GM12892 (cell line): ENCODE data around the gene LELP1.

Experiments used
- DNase-seq: peaks from one replicate; pipeline ENCODE4 v3.0.0; 2011; ENCODE audit not compliant: insufficient read length
- FAIRE-seq: peaks from 2 replicates; lab custom pipeline; 2011; peaks lifted over from hg19 to GRCh38; lab: Jason Lieb, UNC
- POLR2A ChIP-seq: IDR thresholded peaks from 2 replicates; pipeline ENCODE4 v1.6.1; 2011; ENCODE audit warnings: low read depth, low read length, control low read depth
- POLR2AphosphoS5 ChIP-seq: IDR thresholded peaks from 2 replicates; pipeline ENCODE4 v1.6.1; 2011; ENCODE audit warnings: low read depth, low read length, control low read depth
- TAF1 ChIP-seq: IDR thresholded peaks from 2 replicates; pipeline ENCODE4 v1.6.1; 2011; ENCODE audit warnings: low read depth, mild to moderate bottlenecking, control low read depth, low read length, borderline replicate concordance

LELP1 gene

GRCh38 chr1:153231785-153232184 is 28.6 kb downstream of the LELP1 start:
- FAIRE-seq: no peak
- DNase-seq: no peak
- TF ChIP-seq POLR2AphosphoS5: no peak
- TF ChIP-seq POLR2A: no peak
- TF ChIP-seq TAF1: no peak

- FAIRE-seq (no peak), DNase-seq (no peak)
- TF ChIP-seq POLR2A (no peak), POLR2AphosphoS5 (no peak), TAF1 (no peak)
These were observed 29.3 kb downstream of the LELP1 start for GRCh38 chr1:153232553-153232952.

GRCh38 chr1:153233448-153233847 is 30.2 kb downstream of the LELP1 start:
- DNase-seq (no peak), FAIRE-seq (no peak)
- no peak for TF ChIP-seq POLR2A
- no peak for TF ChIP-seq TAF1
- TF ChIP-seq POLR2AphosphoS5: no peak

- no peak for FAIRE-seq
- no peak for TF ChIP-seq POLR2AphosphoS5
- TF ChIP-seq TAF1: no peak
- no peak for TF ChIP-seq POLR2A
- DNase-seq: no peak
These were observed 35.3 kb downstream of the LELP1 start for GRCh38 chr1:153238527-153238926.

- FAIRE-seq: no peak
- no peak for DNase-seq
- TF ChIP-seq POLR2A (no peak), TAF1 (no peak), POLR2AphosphoS5 (no peak)
These were observed 38.9 kb downstream of the LELP1 start for GRCh38 chr1:153242160-153242559.

GRCh38 chr1:153245466-153245865 is 42.2 kb downstream of the LELP1 start:
- no peak for FAIRE-seq
- no peak for DNase-seq
- TF ChIP-seq POLR2AphosphoS5 (no peak), TAF1 (no peak), POLR2A (no peak)

GRCh38 chr1:153246018-153246417 is 42.8 kb downstream of the LELP1 start:
- FAIRE-seq: no peak
- DNase-seq: no peak
- TF ChIP-seq POLR2AphosphoS5 (no peak), TAF1 (no peak), POLR2A (no peak)

- DNase-seq (no peak), FAIRE-seq (no peak)
- TF ChIP-seq POLR2A: no peak
- no peak for TF ChIP-seq POLR2AphosphoS5
- no peak for TF ChIP-seq TAF1
These were observed 43.6 kb downstream of the LELP1 start for GRCh38 chr1:153246825-153247224.

- TF ChIP-seq POLR2AphosphoS5: no peak
- TF ChIP-seq TAF1: no peak
- DNase-seq (no peak), FAIRE-seq (no peak)
These were observed 45.1 kb downstream of the LELP1 start for GRCh38 chr1:153248176-153248879.

- no peak for FAIRE-seq
- DNase-seq: no peak
- TF ChIP-seq POLR2AphosphoS5: no peak
- TF ChIP-seq TAF1: no peak
- no peak for TF ChIP-seq POLR2A
These were observed 46.9 kb downstream of the LELP1 start for GRCh38 chr1:153250166-153250565.

- DNase-seq: no peak
- FAIRE-seq: no peak
- TF ChIP-seq POLR2AphosphoS5: no peak
- TF ChIP-seq TAF1: no peak
- no peak for TF ChIP-seq POLR2A
These were observed 47.9 kb downstream of the LELP1 start for GRCh38 chr1:153251087-153251486.

GRCh38 chr1:153251562-153251961 is 48.3 kb downstream of the LELP1 start:
- TF ChIP-seq POLR2A (no peak), POLR2AphosphoS5 (no peak), TAF1 (no peak)
- FAIRE-seq: no peak
- DNase-seq: no peak

- TF ChIP-seq POLR2A (no peak), POLR2AphosphoS5 (no peak)
- no peak for DNase-seq
- no peak for FAIRE-seq
These were observed 48.8 kb downstream of the LELP1 start for GRCh38 chr1:153251988-153252387.
